Neural crest cell (in vitro differentiated cells): ENCODE results near the gene PARD6B. TPM values are rescaled to one million over a fixed set of nuclear protein-coding genes. Genes with fewer than 3 reads are reported as not detected.

Source experiments
- DNase-seq: peaks from one replicate; pipeline ENCODE4 v3.0.0; 2021; ENCODE audit warnings: low read depth, mixed read lengths, low spot score
- H3K27ac Mint-ChIP-seq: one replicate; pipeline ENCODE4 v1.8.0; 2021; ENCODE audit warnings: mild to moderate bottlenecking, mixed read lengths; ENCODE audit not compliant: unreplicated experiment
- H3K27me3 Mint-ChIP-seq: 2 replicates; pipeline ENCODE4 v1.8.0; 2021; ENCODE audit warnings: low read depth, mild to moderate bottlenecking, mixed read lengths
- H3K36me3 Mint-ChIP-seq: 2 replicates; pipeline ENCODE4 v1.8.0; 2021; ENCODE audit warnings: low read depth, mild to moderate bottlenecking, mixed read lengths
- H3K4me1 Mint-ChIP-seq: 2 replicates; pipeline ENCODE4 v1.8.0; 2021; ENCODE audit warnings: mixed read lengths
- H3K4me3 Mint-ChIP-seq: one replicate; pipeline ENCODE4 v1.8.0; 2021; ENCODE audit warnings: mild to moderate bottlenecking, mixed read lengths
- H3K9me3 Mint-ChIP-seq: 2 replicates; pipeline ENCODE4 v1.8.0; 2021; ENCODE audit warnings: mixed read lengths
- CTCF ChIP-seq: fragments of 200-600 bp; sonication (generic); conservative IDR thresholded peaks from 2 replicates; pipeline ENCODE4 v1.5.0; 2021; ENCODE audit warnings: antibody characterized with exemption, mild to moderate bottlenecking
- total RNA-seq: library from RNA; stranded (reverse); gene quantifications from 2 replicates; pipeline ENCODE4 v1.2.1, GENCODE V29; 2021

Gene PARD6B
- total RNA-seq, 1 donor from 2014 or later, result 9.5 TPM

DNA sequence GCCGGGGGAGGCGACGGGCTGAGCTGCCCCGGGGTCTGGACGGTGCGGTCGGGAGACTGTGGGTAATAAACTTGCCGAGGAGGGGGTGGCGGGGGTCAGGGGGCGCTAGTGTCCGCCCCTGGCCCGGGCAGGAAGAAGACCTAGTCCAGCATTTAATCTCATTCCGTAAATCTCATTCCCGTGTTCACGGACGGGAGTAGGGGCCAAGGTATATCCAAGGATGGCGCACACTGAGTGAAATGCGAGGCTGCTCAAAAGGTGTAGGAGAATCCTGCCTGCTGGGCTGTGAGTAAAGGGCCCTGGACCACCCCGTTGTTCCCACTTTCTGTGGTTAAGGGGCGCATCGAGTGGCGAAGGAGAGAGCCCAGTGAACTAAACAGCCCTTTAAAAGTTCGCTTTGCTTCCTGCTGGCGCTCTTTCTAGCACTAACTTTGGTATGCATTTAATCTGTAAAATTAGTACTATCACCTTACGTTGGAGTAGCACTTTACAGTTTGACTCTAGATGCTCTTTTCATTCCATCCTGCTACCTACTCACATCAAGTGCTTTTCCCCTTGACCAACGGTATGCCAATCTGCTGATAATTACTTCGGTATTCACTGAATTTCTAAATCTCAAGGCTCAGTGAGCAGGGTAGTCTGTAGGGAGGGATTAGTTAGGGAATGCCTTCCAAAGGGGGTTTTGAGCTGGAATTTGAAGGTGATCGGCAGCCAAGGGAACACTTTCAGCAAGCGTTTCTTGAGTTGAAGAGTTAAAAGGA lies 730 bp downstream of the PARD6B start:
- no peaks in the 10 kb centered on the region for H3K27me3 Mint-ChIP-seq
- H3K27ac Mint-ChIP-seq, result peak overlapping the region; percentile 87
- TF ChIP-seq CTCF, result no peak
- peak overlapping the region; percentile 92 for H3K4me3 Mint-ChIP-seq
- no peaks in the 10 kb centered on the region for H3K36me3 Mint-ChIP-seq
- DNase-seq, result no peak
- H3K9me3 Mint-ChIP-seq, result no peaks in the 10 kb centered on the region
- H3K4me1 Mint-ChIP-seq, result peaks cover 20% of the 10 kb centered on the region

- no peak for TF ChIP-seq CTCF
- H3K4me1 Mint-ChIP-seq, result peaks cover 20% of the 10 kb centered on the region
- DNase-seq, result no peak
- H3K27ac Mint-ChIP-seq, result no peak overlapping the region
- H3K36me3 Mint-ChIP-seq, result no peaks in the 10 kb centered on the region
- peak overlapping the region; percentile 80 for H3K4me3 Mint-ChIP-seq
- no peaks in the 10 kb centered on the region for H3K27me3 Mint-ChIP-seq
- H3K9me3 Mint-ChIP-seq, result no peaks in the 10 kb centered on the region
These were observed 2.4 kb downstream of the PARD6B start for GRCh38 chr20:50733644-50734349.

DNA sequence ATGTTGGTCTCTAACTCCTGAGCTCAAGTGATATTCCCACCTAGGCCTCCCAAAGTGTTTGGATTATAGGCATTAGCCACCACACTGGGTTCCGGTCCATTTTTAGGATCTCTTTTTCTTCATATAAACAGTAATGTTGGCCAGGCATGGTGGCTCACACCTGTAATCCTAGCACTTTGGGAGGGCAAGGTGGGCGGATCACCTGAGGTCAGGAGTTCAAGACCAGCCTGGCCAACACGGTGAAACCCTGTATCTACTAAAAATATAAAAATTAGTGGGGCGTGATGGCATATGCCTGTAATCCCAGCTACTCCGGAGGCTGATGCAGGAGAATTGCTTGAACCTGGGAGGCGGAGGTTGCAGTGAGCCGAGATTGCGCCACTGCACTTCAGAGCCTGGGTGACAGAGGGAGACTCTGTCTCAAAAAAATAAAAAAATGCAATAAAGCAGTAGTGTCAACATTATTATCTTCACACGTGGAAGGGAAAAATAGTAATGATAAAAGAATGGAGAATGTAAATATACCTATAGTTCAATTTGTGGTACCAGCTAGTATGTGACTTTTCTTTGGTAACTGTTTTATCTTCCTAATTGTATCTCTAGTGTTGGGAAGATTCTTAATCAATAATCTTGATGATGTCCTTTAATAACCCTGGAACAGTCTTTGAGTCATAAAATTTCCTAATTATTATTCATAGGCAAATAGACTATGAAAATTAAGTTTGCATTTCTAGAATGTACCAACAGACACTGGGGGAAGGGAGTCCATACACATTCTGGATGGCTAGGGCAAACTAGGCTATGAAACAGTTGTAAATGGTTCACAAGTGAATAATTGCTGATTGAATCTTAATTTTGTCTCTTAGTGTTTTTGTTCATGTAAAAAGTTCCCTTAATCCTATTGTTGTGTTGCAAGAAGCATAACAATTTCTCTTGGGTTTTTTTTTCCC lies 3.6 kb downstream of the PARD6B start:
- DNase-seq, result no peak
- Mint-ChIP-seq H3K36me3 (no peaks in the 10 kb centered on the region), H3K27me3 (no peaks in the 10 kb centered on the region), H3K4me3 (no peak overlapping the region), H3K4me1 (peaks cover 25% of the 10 kb centered on the region), H3K27ac (no peak overlapping the region), H3K9me3 (no peaks in the 10 kb centered on the region)
- TF ChIP-seq CTCF, result no peak

- no peak for TF ChIP-seq CTCF
- no peak for DNase-seq
- Mint-ChIP-seq H3K9me3 (no peaks in the 10 kb centered on the region), H3K4me1 (peaks cover 18% of the 10 kb centered on the region), H3K4me3 (no peak overlapping the region), H3K27me3 (no peaks in the 10 kb centered on the region), H3K36me3 (no peaks in the 10 kb centered on the region), H3K27ac (no peak overlapping the region)
These were observed 4.4 kb downstream of the PARD6B start for GRCh38 chr20:50735813-50736212.

GRCh38 chr20:50737352-50737751 lies 6.0 kb downstream of the PARD6B start:
- Mint-ChIP-seq H3K4me1 (peaks cover 15% of the 10 kb centered on the region), H3K4me3 (no peak overlapping the region), H3K27ac (no peak overlapping the region), H3K9me3 (no peaks in the 10 kb centered on the region), H3K27me3 (no peaks in the 10 kb centered on the region), H3K36me3 (no peaks in the 10 kb centered on the region)
- TF ChIP-seq CTCF, result no peak
- DNase-seq, result no peak
